NCI-H1105 treated with DMSO at 0.1 percent for 48 hours (cell line): ENCODE measurements around the gene ASMTL.
"Not testable (repeated sequence)": the region's sequence is repeated elsewhere in the genome, so short reads cannot be mapped to it uniquely, and the experiment has no call there.

ENCODE experiments used
- DNase-seq: peaks from one replicate; lab custom pipeline; 2025; lab: John Stamatoyannopoulos, UW

Gene ASMTL, protein sequence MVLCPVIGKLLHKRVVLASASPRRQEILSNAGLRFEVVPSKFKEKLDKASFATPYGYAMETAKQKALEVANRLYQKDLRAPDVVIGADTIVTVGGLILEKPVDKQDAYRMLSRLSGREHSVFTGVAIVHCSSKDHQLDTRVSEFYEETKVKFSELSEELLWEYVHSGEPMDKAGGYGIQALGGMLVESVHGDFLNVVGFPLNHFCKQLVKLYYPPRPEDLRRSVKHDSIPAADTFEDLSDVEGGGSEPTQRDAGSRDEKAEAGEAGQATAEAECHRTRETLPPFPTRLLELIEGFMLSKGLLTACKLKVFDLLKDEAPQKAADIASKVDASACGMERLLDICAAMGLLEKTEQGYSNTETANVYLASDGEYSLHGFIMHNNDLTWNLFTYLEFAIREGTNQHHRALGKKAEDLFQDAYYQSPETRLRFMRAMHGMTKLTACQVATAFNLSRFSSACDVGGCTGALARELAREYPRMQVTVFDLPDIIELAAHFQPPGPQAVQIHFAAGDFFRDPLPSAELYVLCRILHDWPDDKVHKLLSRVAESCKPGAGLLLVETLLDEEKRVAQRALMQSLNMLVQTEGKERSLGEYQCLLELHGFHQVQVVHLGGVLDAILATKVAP

DNA sequence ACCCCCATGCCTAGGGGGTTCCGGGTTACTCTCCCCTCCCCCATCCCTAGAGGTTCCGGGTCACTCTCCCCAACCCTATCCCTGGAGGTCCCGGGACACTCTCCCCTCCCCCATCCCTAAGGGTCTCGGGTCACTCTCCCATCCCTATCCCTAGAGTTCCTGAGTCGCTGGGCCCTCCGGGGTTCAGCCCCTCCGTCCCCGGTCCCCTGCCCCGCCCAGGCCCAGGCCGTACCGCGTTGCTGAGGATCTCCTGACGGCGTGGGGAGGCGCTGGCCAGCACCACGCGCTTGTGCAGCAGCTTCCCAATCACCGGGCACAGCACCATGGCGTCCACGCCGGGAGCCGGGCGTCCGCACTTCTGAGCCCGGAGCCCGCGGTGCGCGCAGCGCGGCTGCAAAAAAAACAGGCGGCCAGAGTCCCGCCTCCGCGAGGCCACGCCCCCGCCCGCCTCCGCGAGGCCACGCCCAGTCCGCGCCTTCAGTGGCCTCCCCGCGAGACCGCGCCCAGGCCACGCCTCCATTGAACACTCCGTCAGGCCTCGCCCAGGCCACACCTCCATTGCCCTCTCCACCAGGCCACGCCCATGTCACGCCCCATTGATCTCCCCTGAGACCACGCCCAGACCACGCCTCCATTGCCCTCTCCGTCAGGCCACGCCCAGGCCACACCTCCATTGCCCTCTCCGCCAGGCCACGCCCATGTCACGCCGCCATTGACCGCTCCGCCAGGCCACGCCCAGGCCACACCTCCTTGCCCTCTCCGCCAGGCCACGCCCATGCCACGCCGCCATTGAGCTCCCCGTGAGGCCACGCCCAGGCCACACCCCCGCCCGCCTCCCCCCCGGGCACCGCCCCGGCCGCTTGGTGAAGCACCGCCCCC, at the start of gene ASMTL:
TSS of gene ASMTL (minus strand) at position 394 of the 879 bp plus-strand sequence. CDS start at position 325, 69 bp downstream.
- no peak for DNase-seq

GRCh38 chrX:1502241-1502640, 49.5 kb upstream of the ASMTL start:
- DNase-seq = no peak

- no peak for DNase-seq
These were observed 48.3 kb upstream of the ASMTL start for GRCh38 chrX:1500701-1501624.

DNA sequence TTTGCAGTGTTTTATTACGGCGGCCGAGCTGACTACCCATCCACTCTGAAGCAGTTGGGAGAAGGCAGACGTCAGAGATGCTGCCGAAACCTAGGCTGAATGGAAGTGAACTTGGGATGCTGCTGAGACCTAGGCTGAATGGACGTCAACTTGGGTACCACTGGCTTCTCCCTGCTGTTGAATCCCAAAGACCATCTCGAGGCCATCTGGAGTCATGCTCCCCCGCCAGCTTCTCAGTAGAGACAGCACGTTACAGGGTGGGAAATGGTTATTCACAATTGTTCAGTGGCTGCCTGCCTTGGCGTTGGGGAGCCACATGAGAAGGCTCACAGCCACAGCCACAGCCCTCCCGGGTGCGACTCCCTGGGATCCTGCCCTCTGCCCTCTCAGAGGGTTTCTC, 43.4 kb upstream of the ASMTL start:
- no peak for DNase-seq

DNA sequence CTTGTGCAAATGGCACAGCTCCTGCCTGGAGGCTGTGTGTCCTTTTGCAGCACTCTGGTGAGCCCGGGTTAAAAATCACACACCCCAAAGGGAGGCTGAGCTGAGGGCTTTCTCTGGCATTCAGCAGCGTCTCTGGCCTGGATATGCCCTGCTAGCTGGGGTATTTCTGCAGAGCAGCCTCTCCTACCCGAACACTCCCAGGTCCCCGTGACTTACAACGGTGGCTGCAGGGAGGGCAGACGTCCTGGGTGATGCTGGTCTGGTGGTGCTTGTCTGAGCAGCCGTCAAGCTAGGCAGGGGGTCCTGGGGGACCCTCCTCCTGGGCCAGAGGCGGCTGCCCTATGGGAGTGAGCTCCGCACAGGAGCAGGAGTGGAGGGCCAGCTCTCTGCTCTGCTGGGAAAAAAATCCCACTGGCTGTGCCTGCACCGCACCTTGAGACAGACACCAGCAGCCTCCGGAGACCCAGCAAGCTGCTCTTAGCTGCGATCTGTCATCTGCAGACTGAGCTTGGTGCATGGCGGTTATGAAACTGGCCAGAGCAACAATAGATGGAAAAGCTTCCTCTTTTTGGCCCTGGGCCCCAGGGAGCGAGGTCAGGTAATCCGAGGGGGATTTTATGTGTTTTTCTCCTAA, 41.3 kb upstream of the ASMTL start:
- DNase-seq = no peak

GRCh38 chrX:1493412-1493811, 40.7 kb upstream of the ASMTL start:
- DNase-seq = no peak

- DNase-seq = no peak
These were observed 39.8 kb upstream of the ASMTL start for GRCh38 chrX:1492421-1493012.

DNA sequence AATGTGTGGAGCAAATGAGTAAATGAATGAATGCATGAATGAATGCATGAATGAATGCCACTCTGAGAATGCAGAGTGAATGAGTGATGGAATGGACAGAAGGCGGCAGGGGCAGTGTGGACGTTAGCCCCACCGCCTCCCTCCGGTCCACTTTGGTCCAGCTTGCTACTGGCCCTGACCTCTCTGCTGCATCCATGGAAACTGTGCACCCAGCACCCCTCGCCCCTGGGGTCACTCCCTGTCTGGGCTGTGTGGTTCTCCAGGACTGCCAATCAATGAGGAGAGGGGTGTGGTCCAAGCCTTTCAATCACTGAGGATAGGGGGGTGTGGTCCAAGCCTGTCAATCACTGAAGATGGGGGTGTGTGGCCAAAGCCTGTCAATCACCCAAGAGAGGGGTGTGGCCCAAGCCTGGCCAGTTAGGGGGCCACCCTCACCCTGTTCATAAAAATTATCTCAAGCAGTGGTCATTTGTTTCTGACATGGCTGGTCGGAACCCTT, 39.2 kb upstream of the ASMTL start:
- DNase-seq = no peak

- not testable (repeated sequence) for DNase-seq
These were observed 38.5 kb upstream of the ASMTL start for GRCh38 chrX:1491248-1491647.

DNA sequence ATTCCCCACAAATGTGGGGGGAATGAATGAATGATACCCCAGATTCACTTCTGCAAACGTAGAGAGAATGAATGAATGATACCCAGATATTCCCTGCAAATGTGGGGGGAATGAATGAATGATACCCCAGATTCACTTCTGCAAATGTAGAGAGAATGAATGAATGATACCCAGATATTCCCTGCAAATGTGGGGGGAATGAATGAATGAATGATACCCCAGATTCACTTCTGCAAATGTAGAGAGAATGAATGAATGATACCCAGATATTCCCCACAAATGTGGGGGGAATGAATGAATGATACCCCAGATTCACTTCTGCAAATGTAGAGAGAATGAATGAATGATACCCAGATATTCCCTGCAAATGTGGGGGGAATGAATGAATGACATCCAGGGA, 38.0 kb upstream of the ASMTL start:
- DNase-seq = not testable (repeated sequence)

GRCh38 chrX:1489354-1489753, 36.6 kb upstream of the ASMTL start:
- not testable (repeated sequence) for DNase-seq

DNA sequence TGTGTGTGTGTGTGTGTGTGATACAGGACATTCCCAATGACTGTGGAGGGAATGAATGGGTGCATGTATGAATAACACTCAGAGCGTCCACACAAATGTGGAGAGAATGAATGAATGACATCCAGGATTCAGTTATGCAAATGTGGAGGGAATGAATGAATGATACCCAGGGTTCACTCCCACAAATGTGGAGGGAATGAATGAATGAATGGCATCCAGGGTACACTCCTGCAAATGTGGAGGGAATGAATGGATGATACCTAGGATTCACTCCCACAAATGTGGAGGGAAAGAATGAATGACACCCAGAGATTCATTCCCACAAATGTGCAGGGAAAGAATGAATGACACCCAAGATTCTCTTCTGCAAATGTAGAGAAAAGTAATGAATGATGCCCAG, 36.0 kb upstream of the ASMTL start:
- no peak for DNase-seq

DNA sequence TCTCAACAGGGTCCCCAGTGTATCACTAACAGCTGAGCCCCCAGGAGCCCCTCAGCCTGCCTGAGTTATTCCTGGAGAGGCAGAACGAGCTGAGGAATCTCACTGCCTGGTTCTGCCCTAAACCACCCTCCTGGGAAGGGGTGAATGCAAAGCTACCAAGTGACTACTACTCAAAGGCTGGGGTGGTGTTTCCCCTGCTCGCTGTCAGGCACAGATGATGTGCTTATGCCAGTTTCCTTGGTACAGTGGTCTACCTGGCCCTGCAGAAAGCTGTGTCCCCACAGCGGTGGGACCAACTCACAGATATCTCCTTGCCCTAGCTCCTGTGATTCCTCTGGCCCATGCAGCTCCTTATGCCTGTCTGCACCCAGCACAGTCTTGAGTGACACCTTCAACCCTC, 35.4 kb upstream of the ASMTL start:
- no peak for DNase-seq

DNA sequence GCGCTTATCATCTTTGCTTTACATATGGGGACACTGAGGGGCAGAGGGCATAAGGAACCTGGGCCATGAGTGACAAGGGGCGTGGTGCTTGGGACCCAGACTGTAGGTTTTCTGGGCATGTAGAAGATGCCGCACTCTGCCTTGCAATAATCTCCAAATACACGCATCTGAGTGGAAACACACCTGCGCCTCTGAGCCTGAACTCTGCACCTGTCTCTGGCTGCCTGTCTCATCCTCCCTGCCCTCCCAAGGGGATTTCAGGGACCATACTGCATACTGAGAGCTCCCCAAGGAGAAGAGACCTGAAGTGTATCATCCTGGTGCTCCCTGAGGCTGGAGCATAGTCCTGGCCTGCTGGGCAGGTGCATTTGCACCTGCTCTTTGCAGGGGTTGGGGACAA, 34.7 kb upstream of the ASMTL start:
- no peak for DNase-seq

- no peak for DNase-seq
These were observed 34.1 kb upstream of the ASMTL start for GRCh38 chrX:1486749-1487361.

- no peak for DNase-seq
These were observed 33.5 kb upstream of the ASMTL start for GRCh38 chrX:1486177-1486576.

DNA sequence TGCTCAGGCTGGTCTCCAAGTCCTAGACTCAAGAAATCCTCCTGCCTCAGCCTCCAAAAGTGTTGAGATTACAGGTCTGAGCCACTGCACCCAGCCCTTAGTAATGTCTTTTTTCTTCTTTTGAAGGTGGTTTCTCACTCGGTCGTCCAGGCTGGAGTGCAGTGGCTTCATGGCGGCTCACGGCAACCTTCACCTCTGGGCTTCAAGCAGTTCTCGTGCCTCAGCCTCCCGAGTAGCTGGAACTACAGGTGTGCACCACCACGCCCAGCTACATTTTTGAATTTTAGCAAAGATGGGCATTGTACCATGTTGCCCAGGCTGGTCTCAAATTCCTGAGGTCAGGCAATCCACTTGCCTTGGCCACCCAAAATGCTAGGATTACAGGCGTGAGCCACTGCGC, 32.3 kb upstream of the ASMTL start:
- no peak for DNase-seq

DNA sequence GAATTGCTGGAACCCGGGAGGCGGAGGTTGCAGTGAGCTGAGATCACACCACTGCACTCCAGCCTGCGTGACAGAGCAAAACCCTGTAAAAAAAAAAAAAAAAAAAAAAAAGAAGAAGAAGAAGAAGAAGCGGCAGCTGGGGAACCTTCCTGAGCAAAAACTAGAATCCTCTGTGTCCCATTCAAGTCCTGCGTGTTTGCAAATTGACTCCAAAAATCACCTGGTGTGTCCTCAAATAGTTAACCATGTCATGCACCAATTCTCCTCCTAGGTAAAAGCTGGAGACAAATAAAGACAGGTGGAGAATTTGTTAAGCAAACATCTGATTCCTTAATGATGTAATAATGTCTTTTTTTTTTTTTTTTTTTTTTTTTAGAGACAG, 31.9 kb upstream of the ASMTL start:
- DNase-seq = no peak

GRCh38 chrX:1483843-1484637, 31.3 kb upstream of the ASMTL start:
- no peak for DNase-seq
